Fibroblast of pulmonary artery (primary cell): Measurements from ENCODE around the gene PEX14.

Experiments used
- DNase-seq: peaks from one replicate; pipeline ENCODE4 v3.0.0-alpha.2; 2010; ENCODE audit warnings: low read depth
- H3K4me3 ChIP-seq: replicated peaks from 2 replicates; pipeline ENCODE4 v1.5.1; 2011; ENCODE audit warnings: low read depth, mild to moderate bottlenecking, control low read depth, low read length, moderate library complexity
- TF ChIP-seq, protein P1 (sequence below): IDR thresholded peaks from 2 replicates; pipeline ENCODE4 v1.5.1; 2011; ENCODE audit warnings: mild to moderate bottlenecking, control low read depth, low read length, inconsistent platforms; ENCODE audit errors: missing control alignments

The PEX14 gene

DNA sequence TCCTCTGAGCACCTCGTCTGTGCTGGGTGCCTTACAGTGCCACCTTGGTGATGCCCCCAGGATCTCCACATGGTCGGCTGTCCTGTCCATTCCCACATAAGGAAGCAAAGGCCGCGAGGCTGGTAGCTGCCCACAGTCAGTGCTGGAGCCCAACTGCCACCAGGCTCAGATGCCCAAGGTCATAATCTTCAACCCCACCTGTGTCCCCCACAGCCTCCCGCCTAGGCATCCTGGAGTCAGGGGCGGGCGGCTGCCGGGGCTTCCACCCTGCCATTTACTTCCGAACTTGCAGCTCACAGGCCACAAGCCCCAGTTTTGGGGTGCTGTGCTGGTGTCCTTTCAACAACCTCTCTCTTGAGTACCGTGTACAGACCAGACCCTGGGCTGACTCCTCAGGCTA is 195.4 kb downstream of the PEX14 start:
- TF ChIP-seq, protein P1, sequence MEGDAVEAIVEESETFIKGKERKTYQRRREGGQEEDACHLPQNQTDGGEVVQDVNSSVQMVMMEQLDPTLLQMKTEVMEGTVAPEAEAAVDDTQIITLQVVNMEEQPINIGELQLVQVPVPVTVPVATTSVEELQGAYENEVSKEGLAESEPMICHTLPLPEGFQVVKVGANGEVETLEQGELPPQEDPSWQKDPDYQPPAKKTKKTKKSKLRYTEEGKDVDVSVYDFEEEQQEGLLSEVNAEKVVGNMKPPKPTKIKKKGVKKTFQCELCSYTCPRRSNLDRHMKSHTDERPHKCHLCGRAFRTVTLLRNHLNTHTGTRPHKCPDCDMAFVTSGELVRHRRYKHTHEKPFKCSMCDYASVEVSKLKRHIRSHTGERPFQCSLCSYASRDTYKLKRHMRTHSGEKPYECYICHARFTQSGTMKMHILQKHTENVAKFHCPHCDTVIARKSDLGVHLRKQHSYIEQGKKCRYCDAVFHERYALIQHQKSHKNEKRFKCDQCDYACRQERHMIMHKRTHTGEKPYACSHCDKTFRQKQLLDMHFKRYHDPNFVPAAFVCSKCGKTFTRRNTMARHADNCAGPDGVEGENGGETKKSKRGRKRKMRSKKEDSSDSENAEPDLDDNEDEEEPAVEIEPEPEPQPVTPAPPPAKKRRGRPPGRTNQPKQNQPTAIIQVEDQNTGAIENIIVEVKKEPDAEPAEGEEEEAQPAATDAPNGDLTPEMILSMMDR: no peak
- DNase-seq: no peak
- H3K4me3 ChIP-seq: no peak overlapping the region

- H3K4me3 ChIP-seq: no peak overlapping the region
- no peak for DNase-seq
- TF ChIP-seq, protein P1: no peak
These were observed 196.3 kb downstream of the PEX14 start for GRCh38 chr1:10671090-10671489.

GRCh38 chr1:10671622-10672342 is 197.0 kb downstream of the PEX14 start:
- TF ChIP-seq, protein P1: no peak
- DNase-seq: no peak
- H3K4me3 ChIP-seq: no peak overlapping the region

GRCh38 chr1:10672343-10673050 is 197.7 kb downstream of the PEX14 start:
- DNase-seq: no peak
- no peak overlapping the region for H3K4me3 ChIP-seq
- TF ChIP-seq, protein P1: no peak

- no peak overlapping the region for H3K4me3 ChIP-seq
- DNase-seq: no peak
- TF ChIP-seq, protein P1: no peak
These were observed 198.5 kb downstream of the PEX14 start for GRCh38 chr1:10673109-10673711.

- H3K4me3 ChIP-seq: no peak overlapping the region
- DNase-seq: no peak
- TF ChIP-seq, protein P1: no peak
These were observed 199.5 kb downstream of the PEX14 start for GRCh38 chr1:10674222-10674621.
